Umbilical cord (tissue), 2 donors: Measurements from ENCODE around the gene PTTG1IP. TPM values are rescaled to one million over a fixed set of nuclear protein-coding genes. Genes with fewer than 3 reads are reported as not detected.
"Not testable (repeated sequence)": the region's sequence is repeated elsewhere in the genome, so short reads cannot be mapped to it uniquely, and the experiment has no call there.

Experiments
- DNase-seq: peaks from one replicate; pipeline ENCODE4 v3.0.0-alpha.2; 2015; ENCODE audit warnings: low spot score
- total RNA-seq: library from RNA; depleted of rRNA; stranded (reverse); fragments of >200 nt; gene quantifications from one replicate; pipeline ENCODE4 v1.2.3, GENCODE V29; 2014; ENCODE audit warnings: low replicate concordance; ENCODE audit not compliant: insufficient read depth

PTTG1IP gene
- total RNA-seq, 1 donor from 2014 or later, result 347 TPM

DNA sequence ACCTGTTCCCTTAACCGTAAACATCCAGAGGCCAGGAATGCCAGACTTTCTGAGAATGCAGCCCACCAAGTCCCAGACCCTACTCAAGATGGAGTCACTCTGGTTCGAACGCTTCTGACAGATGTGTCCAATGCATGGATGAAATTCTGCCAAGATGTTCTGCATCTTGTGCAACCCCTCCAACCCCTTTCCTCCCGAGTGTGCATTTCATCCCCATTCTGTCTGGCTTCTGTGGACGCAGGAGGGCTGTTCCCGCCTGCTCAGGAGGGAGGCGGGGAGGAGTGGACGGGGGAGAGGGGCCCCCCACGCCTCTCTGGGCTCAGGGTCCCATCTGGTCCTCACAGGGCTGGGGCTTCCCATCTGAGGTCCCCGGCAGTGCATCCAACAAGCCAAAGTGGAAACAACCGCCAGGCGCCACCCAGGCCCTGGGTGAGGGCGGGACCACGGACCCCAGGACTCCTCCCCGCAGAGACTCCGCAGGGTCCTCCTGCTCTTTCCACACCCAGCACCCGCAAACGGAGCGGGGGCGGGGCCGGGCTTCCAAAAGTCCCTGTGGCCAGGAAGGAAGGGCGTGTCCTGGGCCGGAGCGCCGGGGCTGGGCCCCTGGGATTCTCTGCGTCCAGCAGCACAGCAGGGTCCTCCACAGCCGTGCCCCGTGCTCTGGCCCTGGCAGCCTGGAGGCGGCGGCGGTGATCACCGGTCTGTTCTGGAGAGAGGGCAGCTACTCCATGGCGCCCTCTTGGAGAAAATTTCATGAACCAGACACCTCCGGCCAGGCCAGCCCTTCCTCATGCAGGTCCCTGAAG, 27.9 kb downstream of the PTTG1IP start:
- DNase-seq, result peak; percentile 85

DNA sequence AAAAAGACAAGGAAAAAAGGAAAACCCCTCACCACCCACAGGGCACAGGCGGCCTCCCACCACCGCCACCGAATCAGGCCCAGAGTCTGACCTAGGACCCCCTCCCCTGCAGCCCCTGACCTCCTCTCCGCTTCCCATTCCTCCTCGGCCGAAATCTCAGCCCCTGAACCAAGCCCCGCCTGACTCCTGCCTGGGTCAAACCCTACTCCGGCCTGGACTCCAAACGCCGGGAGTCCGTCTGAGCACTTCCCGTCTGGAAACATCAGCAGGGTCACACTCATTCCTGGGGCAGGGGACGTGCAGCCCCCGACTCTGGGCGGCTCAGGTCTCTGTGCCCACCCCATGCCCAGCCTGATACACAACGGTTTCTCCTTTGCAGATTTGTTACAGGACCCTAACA, 29.2 kb downstream of the PTTG1IP start:
- no peak for DNase-seq

DNA sequence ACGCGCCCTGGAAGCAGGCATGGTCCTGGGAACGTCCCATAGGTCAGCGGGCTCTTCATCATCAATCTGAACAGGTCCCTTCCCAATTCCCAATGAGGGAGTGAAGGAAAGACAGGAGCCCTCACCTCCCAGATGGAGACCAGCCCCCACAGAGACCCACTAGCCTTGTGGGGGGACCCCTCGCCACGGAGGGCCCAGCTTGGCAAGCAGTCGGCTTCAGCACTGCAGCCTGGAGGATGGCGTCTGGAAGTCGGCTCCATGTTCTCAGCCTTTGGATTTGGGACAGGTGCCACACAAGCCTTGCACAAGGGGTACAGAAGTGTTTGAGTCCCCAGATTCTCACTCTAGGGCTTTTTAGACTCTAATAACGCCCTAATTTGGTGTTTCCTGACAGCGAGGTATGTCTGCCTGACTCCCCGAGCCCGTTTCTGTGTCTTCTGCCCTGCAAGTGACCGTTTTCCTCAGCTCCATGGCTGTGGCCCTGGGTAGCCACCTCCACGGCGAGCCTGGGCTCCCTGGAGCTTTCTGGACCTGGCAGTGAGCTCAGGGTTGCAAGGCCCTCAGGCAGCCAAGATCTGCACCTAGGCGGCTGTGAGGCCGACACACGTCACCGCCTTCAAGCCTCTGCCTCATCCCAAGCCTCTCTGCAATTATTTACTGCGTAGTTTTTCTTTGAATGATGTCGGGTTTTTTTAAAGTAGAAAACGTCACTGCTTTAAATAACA, 30.6 kb downstream of the PTTG1IP start:
- no peak for DNase-seq

DNA sequence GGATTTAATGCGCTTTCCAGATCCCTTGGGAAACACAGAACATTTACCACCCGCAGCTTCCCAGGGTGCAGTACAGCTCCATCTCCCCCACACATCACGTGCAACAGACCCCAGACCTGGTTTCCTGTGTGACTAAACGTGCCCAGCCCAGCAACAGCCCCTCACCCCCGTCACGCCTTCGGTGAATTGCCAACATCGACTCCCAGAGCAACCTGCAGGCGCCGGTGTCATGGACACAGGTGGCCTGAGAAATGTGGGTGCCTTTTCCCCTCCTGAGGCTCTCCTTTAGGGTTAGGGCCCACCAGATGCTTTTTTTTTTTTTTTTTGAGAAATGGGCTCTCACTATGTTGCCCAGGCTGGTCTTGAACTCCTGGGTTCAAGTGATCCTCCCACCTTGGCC, 31.4 kb downstream of the PTTG1IP start:
- no peak for DNase-seq

DNA sequence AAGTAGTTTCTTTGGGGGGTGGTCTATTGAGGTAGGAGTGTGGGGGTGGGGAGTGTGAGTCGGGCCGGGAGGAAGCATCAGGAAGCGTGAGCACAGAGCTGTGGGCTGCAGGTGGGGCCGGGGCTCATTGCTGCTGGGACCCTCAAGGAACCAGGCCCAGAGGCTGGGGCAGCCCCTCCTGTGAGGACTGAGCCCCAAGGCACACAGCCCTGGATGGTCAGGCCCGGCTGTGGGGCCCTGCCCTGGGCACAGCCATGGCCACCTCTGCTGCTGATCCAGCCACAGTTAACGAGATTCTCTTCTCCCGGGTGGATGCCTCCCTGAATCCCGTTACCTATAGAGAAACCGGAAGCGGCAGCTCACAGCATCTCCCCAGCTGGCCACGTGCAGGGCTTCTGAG, 32.7 kb downstream of the PTTG1IP start:
- DNase-seq, result no peak

DNA sequence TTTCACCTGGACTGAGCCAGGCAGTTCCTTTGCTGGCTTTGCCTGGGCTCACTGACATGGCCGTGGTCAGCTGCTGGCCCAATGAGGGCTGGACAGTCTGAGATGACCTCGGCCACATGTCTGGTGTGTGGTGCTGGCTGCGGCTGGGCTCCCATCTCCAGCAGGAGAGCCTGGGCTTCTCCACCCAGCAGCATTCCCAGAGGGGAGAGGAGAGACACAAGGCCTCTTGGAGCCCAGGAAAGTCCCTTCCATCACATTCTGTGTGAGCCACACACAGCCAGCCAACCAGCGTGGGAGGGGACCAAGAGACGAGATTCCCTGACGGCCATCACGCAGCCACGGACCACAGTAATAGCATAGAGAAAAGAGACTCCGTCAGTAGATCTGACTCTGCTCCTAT, 34.5 kb downstream of the PTTG1IP start:
- no peak for DNase-seq

DNA sequence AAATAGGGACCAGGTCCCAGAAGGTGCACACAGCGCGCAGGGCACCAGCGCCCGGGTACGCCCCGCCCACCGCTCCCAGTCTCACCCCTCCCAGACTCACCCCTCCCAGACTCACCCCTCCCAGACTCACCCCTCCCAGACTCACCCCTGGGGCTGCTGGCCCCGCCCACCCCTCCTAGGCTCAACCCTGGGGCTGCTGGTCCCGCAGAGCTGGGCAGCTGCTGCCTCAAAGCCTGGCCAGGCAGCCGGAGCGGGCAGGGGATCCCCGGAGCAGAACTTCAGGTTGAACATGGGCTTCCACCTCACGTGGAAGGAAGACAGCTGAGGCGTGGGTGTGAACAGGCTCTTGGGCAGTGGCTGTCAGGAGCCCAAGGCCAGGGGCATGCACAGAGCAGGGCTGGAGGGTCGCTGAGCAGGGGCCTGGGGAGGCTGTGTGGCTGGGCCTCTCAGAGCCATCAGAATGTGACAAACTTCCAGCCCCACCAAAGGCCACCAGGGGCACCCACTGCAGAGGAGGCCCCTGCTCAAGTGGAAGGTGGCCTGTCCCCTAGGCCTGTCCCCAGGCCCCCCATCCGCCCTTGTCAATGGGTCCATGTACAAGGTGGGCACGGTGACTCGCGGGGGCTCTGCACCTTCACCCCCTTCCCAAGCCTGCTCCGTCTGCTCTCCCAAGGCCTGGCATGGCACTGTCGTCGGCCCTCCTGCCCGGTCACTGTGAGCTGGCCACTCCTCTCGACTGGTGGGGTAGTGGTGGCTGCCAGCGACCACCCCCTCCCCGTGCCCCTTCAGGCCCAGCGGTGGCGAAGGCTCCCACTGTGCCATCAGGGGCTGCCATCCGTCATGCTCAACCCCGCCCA, 35.2 kb downstream of the PTTG1IP start:
- no peak for DNase-seq

DNA sequence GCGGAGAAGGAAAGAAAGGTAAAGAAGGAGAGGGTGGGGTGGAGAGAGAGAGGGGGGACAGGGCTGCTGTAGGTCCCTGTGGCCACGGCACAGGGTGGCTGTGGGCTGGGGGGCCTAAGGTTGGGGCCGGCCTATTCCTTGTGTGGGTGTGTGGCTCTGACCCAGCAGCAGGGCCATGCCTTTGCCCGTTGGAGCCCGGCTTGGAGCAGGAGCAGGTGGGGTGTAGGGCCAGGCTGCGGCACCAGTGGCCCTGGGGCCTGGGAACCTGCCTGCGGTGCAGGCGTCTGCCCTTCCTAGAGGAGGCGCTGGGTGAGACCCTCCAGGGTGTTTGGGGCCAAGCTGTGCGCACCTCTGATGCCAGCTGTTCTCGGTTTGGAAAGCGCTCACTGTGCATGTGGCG, 36.0 kb downstream of the PTTG1IP start:
- DNase-seq, result no peak

DNA sequence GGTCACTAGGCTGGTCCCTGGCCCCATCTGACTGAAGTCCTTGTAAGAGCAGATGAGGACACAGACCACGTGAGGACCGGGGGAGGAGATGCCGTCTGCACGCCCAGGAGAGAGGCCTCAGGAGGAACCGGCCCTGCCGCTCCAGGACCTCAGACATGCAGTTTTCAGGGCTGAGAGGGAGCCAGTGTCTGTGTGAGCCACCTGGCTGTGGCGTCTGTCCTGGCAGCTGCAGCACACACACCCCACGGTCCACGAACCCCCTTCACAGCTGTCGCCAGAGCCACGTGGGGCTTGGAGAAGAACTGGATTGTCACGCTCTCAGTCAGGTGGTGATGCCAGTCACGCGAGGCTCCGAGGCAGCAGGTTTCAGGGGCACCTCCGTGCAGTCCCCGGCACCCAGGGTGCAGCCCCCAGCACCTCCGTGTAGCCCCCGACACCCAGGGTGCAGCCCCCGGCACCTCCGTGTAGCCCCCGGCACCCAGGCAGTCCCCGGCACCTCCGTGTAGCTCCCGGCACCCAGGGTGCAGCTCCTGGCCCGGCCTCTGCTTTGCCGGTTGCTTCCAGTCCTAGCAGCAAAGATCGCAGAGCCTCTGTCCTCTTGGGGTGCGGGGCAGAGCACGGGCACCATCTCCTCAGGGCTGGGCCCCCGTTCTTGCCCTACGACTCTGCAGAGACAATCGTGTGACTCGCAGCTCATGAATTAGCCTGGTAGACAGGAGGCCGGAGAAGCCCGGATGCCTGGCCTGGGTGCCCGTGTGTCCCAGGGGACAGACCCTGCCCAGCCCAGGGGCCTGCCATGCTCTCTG, 36.6 kb downstream of the PTTG1IP start:
- peak; percentile 69 for DNase-seq

DNA sequence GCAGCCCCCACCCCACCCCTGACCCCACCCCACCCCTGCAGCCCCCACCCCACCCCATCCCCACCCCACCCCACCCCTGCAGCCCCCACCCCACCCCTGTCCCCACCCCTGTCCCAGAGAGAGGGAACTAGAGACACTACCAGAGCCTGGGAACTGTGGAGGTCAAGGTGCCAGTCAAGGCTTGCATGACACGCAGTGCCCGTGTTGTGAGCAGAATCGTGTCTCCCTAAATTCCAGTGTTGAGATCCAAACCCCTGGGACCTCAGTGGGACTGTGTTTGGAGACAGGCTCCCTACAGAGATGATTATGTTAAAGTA, 37.2 kb downstream of the PTTG1IP start:
- DNase-seq, result no peak

DNA sequence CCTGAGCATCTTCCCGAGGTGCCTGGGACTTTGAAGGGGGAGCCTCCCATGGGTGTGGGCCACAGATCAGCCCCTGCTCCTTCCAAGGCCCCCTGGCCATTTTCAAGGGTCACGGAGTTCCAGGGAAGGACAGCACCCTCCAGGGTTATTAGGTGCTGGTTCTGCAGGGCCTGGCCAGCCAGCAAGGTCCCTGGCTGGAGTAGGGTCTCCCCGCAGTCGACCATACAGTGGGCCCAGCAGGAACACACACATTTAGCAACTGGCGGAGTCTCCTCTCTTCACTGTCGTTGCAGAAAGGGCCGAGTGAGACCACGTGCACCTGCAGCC, 37.9 kb downstream of the PTTG1IP start:
- DNase-seq, result no peak

DNA sequence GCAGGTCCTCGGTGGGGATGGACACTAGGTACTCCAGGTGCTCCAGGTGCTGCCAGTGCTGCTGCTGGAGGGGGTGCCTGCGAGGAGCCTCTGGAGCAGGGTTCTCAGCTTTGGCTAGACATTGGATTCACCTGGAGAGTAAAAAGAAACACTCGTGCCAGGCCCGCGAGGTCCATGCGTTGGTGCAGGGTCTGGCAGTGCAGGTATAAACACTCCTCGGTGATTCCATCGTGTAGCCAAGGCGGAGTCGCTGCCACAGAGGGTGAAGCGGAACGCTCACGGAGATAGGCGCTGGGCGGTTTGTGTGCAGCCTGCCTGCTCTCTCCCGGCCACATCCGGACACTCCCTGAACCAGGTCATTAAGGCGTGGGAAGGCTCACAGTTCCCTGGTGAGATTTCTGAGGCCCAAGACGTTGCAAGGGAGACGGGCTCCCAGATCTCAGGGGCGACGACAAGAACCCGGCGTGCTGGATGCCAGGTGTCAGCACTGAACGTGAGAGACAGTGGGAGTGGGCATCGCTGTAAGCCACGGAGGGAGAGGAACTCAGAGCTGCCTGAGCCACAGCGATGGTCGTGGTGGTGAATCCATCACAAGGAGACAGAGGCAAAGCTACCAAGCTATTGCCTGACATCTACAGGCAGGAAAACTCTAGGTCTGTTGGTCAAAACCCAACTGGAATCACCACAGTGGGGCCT, 38.4 kb downstream of the PTTG1IP start:
- no peak for DNase-seq

DNA sequence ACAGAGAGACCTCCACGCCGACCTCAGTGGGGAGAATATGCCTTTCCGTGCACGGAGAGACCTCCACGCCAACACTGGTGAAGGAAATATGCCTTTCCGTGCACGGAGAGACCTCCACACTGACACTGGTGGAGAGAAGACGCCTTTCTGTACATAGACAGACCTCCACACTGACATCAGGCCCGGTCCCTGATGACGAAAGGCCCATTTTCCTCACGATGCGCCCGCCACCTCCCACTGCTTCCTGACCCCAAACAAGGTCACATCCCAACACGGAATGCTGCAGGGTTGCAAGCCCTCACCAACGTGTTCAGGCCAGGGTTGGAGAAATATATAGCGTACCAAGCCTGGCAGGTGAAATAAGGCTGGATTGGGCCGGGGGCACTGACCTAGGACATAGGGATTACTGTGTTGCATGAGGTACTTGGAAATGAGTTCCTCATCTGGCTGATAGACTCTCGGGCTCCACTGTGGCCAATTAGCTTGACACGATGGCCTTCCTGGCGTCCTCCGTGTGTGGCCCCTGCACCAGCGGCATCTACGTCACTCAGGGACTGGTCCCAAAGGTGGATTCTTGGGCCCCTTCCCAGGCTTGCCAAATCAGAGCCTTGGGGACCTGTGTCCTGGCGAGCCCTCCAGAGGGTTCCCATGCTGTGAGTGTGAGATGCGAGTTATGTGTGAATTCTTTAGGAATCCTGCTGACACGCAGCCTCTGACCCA, 39.1 kb downstream of the PTTG1IP start:
- no peak for DNase-seq

DNA sequence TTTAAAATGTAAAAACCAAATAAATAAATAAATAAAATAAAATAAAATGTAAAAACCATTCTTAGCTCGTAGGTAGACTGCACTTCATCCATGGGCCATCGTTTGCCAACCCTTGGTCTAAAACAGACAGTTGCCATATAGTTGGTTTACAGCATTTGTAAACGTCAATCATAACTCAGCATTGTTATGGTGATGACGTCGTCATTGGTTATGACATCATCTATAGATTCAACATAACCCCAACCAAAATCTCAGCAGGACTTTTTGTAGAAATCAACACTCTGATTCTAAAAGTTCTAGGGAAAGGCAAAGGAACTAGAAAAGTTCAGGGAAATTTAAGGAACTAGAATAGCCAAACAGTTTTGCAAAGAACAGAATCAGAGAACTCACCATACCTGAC, 39.8 kb downstream of the PTTG1IP start:
- DNase-seq, result no peak

DNA sequence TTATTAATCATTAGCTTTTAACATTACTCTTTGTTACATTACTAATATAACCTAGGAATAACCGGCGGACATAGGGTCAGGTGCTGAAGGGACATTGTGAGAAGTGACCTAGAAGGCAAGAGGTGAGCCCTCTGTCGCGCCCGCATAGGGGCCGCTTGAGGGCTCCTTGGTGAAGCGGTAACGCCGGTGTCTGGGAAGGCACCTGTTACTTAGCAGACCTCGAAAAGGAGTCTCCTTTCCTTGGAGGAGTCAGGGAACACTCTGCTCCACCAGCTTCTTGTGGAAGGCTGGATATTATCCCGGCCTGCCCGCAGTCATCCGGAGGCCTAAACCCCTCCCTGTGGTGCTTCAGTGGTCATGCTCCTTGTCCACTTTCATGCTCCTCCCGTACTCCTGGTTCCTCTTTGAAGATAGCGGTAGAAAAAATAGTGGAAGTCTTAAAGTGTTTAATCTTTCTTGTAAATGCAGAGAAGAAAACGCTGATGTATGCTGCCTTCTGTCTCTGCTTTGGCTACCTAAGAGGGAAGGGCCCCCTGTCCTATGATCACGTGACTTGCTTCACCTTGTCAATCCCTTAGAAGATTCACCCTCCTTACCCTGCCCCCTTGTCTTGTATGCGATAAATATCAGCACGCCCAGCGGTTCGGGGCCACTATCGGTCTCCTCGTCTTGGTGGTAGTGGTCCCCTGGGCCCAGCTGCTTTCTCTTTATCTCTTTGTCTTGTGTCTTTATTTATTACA, 40.8 kb downstream of the PTTG1IP start:
- DNase-seq, result not testable (repeated sequence)

DNA sequence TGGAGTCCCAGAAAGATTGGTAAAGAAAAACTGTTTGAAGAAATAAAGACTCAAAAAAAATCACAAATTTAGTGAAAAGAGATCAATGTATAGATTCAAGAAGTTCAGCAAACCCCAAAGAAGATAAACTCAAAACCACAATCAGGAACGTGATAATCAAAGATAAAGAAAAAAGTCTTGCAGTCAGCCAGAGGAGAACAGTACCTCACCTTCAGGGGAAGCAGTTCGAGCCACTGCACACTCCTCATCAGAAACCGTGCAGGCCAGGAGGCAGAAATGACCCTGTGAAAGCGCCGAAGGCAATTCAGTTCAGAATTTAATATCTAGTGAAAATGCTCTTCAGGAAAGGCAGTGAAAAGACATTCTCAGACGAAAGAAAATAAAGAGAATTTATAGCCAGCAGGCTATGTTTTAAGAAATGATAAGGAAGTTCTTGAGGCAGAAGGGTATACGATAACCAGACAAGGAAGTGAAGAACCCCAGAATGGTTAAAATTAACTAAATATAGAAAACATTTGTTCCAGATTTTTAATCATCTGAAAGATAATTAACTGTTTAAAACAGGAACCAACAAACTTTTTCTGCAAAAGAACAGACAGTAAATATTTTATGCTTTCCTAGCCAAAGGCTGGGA, 42.1 kb downstream of the PTTG1IP start:
- DNase-seq, result no peak

DNA sequence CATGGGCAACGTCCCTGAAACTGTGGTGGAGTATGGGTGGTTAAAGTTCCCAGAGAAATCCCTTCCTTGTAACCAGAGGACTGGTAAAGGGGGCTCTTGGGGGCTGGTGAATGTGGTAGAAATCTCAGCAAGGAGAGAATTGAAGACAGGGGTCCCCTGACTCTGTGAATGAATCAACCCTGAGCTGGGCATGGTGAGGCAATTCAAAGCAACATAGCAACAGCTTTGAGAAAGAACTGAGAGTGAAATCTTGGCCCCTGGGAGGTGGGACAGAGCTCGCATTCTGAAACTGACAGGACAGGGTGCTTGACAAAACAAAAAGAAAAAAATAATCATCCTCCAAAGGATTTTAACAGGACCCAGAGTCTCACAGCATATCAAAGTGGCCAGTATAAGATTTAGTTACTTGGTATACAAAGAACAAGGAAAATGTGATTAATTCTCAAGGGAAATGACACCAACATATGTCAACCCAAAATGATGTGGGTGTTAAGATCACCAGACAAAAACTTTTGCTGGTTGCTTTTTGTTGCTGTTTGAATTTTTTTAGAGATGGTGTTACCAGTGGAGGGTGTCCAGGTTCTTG, 43.9 kb downstream of the PTTG1IP start:
- DNase-seq, result no peak

DNA sequence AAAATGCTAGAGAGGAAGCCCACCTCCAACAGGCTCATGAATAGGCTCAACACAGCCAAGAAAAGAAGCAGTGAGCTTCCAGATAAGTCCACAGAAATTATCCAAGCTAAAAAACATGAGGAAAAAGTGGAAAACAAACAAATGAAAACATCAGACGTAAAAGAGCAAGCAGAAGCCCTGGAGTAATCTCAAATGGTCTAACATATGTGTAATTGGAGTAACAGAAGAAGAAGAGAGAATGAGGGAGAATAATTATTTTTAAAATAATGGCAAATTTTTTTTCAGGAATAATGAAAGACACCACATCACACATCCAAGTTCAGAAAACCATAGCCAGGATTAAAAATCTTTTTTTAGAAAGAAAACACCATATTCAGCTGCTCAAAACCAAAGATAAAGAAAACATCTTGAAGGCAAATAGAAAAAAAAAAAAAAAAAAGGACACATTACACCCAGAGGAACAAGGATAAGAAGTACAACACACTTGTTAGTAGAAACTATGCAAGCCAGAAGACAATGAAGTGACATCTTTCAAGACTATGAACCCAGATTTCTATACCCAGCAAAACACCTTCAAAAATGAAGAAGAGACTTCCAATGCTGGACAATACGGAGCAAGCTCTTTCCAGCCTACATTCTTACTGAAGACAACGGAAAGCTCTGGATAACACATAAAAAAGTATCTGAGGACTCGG, 45.0 kb downstream of the PTTG1IP start:
- no peak for DNase-seq
